Measurements from ENCODE around the gene RIMS4. TPM values are rescaled to one million over a fixed set of nuclear protein-coding genes. Genes with fewer than 3 reads are reported as not detected.

Gene RIMS4
- total RNA-seq, 4 donors from 2014 or later, result 0.62 to 1.2 (median 0.64) TPM; not detected in 1

DNA sequence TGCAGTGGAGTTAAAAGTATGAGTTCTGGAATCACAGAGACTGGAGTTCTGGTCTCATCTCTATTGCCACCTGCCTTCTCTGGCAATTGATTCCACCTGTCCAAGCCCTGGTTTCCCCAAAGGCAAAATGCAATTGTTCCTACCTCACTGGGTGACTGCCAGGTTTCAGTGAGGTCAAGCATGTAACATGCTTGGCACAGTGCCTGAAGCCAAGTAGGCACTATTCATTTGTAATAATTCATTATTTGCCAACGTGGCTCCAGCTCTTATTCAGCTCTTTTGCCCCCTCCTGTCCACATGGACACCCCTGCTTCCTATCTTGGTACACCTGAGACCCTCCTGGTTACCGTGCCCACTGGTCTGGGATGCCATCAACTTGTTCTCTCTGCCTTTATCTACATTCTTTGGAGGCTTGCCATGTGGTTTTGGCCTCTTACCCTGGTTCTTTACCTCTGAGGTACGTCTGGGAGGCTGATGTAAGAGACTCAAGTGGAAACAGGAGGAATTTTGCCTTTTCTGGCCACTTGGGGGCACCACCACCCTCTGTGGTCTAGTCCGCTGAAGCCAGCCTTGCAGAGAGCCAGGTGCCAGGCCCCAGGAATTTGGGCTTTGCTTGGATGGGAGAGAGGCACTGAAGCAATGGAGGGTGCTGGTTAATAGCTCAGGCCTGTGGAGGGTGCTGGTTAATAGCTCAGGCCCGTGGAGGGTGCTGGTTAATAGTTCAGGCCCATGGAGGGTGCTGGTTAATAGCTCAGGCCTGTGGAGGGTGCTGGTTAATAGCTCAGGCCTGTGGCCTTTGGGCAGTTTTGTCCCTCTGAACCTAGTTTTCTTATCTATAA, 63.0 kb downstream of the RIMS4 start:
- no peaks in the 10 kb centered on the region for H3K9me3 ChIP-seq
- H3K27ac ChIP-seq, result no peak overlapping the region
- peak; percentile 84 to 87 for DNase-seq (ENCODE audit: low spot score in 2 of 2)
- H3K36me3 ChIP-seq, result no peaks in the 10 kb centered on the region
- H3K4me1 ChIP-seq, result peaks cover 40% of the 10 kb centered on the region
- no peak overlapping the region for H3K4me3 ChIP-seq
- peaks cover 20% of the 10 kb centered on the region for H3K27me3 ChIP-seq
- WGBS, result 10% methylated on average over 4 of the region's 5 CpGs
- TF ChIP-seq, protein P1, sequence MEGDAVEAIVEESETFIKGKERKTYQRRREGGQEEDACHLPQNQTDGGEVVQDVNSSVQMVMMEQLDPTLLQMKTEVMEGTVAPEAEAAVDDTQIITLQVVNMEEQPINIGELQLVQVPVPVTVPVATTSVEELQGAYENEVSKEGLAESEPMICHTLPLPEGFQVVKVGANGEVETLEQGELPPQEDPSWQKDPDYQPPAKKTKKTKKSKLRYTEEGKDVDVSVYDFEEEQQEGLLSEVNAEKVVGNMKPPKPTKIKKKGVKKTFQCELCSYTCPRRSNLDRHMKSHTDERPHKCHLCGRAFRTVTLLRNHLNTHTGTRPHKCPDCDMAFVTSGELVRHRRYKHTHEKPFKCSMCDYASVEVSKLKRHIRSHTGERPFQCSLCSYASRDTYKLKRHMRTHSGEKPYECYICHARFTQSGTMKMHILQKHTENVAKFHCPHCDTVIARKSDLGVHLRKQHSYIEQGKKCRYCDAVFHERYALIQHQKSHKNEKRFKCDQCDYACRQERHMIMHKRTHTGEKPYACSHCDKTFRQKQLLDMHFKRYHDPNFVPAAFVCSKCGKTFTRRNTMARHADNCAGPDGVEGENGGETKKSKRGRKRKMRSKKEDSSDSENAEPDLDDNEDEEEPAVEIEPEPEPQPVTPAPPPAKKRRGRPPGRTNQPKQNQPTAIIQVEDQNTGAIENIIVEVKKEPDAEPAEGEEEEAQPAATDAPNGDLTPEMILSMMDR (IDR thresholded peaks at IDR 0.05), result peak; percentile 37 to 60
- TF ChIP-seq EP300 (IDR thresholded peaks at IDR 0.05) (no peak), POLR2AphosphoS5 (IDR thresholded peaks at IDR 0.05) (no peak)

- 31% methylated on average over 10 of the region's 12 CpGs for WGBS
- TF ChIP-seq POLR2AphosphoS5 (IDR thresholded peaks at IDR 0.05), result no peak
- no peak for TF ChIP-seq POLR2A (IDR thresholded peaks at IDR 0.05)
- H3K27me3 ChIP-seq, result peaks cover 20% of the 10 kb centered on the region
- H3K4me1 ChIP-seq, result peaks cover 40% of the 10 kb centered on the region
- H3K4me3 ChIP-seq, result peak overlapping the region; percentile 61
- DNase-seq (ENCODE audit: low spot score in 2 of 2), result no peak
- H3K36me3 ChIP-seq, result no peaks in the 10 kb centered on the region
- H3K27ac ChIP-seq, result no peak overlapping the region
- H3K9me3 ChIP-seq, result no peaks in the 10 kb centered on the region
Observed at GRCh38 chr20:44746367-44747165, 63.8 kb downstream of the RIMS4 start.

- Histone ChIP-seq H3K4me3 (peak within 1 kb of the TSS; percentile 61), H3K27me3 (peaks cover 15% of the 10 kb centered on the region), H3K4me1 (peaks cover 38% of the 10 kb centered on the region), H3K27ac (peak within 1 kb of the TSS; percentile 42), H3K36me3 (no peaks in the 10 kb centered on the region), H3K9me3 (no peaks in the 10 kb centered on the region)
- DNase-seq (ENCODE audit: low spot score in 2 of 2), result no peak
- 2% methylated on average over 17 of the region's 81 CpGs for WGBS
- no peak for TF ChIP-seq POLR2AphosphoS5 (IDR thresholded peaks at IDR 0.05)
- TF ChIP-seq, protein P1 (IDR thresholded peaks at IDR 0.05), result no peak
- TF ChIP-seq POLR2A (IDR thresholded peaks at IDR 0.05), result no peak
- TF ChIP-seq EP300 (IDR thresholded peaks at IDR 0.05), result no peak
Observed at GRCh38 chr20:44745598-44746366, 64.6 kb downstream of the RIMS4 start, which contains the start of gene KCNK15. KCNK15 (plus strand) TSS chr20:44745865; CDS start chr20:44745911, 46 bp downstream.

DNA sequence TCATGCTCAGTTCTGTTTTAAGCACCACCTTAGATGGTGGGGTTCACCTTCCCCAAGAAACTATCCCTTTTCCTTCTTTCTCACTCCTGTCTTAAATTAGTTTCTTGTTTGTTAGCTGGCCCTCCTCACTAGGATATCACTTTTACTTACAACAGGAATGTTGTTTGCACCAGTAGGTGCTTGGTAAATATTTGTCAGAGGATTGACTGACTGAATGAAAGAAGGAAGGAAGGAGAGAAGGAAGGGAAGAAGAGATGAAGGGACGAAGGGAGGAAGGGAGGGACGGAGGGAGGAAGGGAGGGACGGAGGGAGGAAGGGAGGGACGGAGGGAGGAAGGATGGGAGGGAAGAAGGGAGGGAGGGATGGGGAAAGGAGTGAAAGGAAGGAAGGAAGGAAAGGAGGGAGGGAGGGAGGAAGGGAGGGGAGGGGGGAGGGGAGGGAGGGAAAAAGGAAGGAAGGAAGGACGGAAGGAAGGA, 65.2 kb downstream of the RIMS4 start:
- H3K36me3 ChIP-seq, result no peaks in the 10 kb centered on the region
- H3K4me3 ChIP-seq, result peak overlapping the region; percentile 61
- H3K4me1 ChIP-seq, result peaks cover 32% of the 10 kb centered on the region
- no peak for DNase-seq (ENCODE audit: low spot score in 2 of 2)
- 14% methylated on average over 5 of the region's 5 CpGs for WGBS
- TF ChIP-seq POLR2AphosphoS5 (IDR thresholded peaks at IDR 0.05), result no peak
- TF ChIP-seq EP300 (IDR thresholded peaks at IDR 0.05), result no peak
- TF ChIP-seq, protein P1 (IDR thresholded peaks at IDR 0.05), result no peak
- no peak for TF ChIP-seq POLR2A (IDR thresholded peaks at IDR 0.05)
- H3K27ac ChIP-seq, result peak overlapping the region; percentile 42
- peaks cover 9% of the 10 kb centered on the region for H3K27me3 ChIP-seq
- H3K9me3 ChIP-seq, result no peaks in the 10 kb centered on the region

DNA sequence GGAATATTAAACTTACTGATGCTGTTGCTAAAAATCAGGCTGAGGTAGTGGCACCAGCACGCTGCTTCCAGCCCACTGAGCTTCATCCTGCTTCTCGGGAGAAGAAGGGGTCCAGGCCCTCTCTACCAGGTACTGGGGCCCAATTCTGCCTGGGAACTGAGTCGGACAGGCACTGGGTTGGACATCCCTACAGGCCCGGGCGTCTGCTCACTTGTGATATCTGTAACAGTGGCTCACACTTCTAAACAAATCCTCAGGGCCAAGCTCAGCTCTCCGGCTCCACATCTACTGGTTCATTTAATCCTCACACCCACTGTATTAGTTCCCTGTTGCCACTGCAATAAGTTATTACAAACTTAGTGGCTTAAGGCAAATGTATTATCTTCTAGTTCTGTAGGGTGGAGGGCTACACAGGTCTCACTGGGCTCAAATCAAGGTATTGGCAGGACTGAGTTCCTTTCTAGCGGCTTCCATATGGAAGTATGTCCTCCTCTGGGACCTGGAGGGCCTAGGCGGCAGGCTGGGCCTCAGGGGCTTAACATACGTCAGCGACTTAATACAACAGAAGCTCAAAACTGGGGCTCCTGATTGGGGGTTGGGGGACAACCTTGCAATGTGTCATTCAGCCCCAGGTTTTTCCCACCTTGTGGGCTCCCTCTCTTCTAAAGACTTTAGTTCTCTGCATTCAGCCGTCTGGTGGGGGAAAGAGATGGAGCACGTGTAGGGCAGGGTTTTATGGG, 66.3 kb downstream of the RIMS4 start:
- Histone ChIP-seq H3K4me3 (no peak overlapping the region), H3K27ac (no peak overlapping the region), H3K27me3 (no peaks in the 10 kb centered on the region), H3K36me3 (no peaks in the 10 kb centered on the region), H3K4me1 (peaks cover 30% of the 10 kb centered on the region), H3K9me3 (no peaks in the 10 kb centered on the region)
- DNase-seq (ENCODE audit: low spot score in 2 of 2), result no peak
- TF ChIP-seq EP300 (IDR thresholded peaks at IDR 0.05), result no peak
- no peak for TF ChIP-seq POLR2A (IDR thresholded peaks at IDR 0.05)
- TF ChIP-seq, protein P1 (IDR thresholded peaks at IDR 0.05), result no peak
- no peak for TF ChIP-seq POLR2AphosphoS5 (IDR thresholded peaks at IDR 0.05)
- WGBS, result 95% methylated on average over 10 of the region's 12 CpGs
